Endodermal cell (in vitro differentiated cells): ENCODE results near the gene CXCL6. TPM values are rescaled to one million over a fixed set of nuclear protein-coding genes. Genes with fewer than 3 reads are reported as not detected.

Experiments
- DNase-seq: peaks from one replicate; pipeline ENCODE4 v3.0.0-alpha.2; 2017
- H3K27ac ChIP-seq: 2 replicates; pipeline ENCODE4 v1.5.1; 2013; ENCODE audit warnings: mild to moderate bottlenecking, low read depth, low read length, moderate library complexity
- H3K27me3 ChIP-seq: 2 replicates; pipeline ENCODE4 v1.6.1; 2013; ENCODE audit warnings: mild to moderate bottlenecking, low read length, moderate library complexity; ENCODE audit not compliant: insufficient read depth, control insufficient read depth, poor library complexity, severe bottlenecking
- H3K36me3 ChIP-seq: 2 replicates; pipeline ENCODE4 v1.7.0; 2013; ENCODE audit warnings: mild to moderate bottlenecking, low read length, moderate library complexity; ENCODE audit not compliant: control insufficient read depth, insufficient read depth
- H3K4me1 ChIP-seq: one replicate; pipeline ENCODE4 v1.7.0; 2013; ENCODE audit warnings: low read length; ENCODE audit not compliant: control insufficient read depth, insufficient read depth
- H3K4me3 ChIP-seq: 2 replicates; pipeline ENCODE4 v1.5.1; 2013; ENCODE audit warnings: mild to moderate bottlenecking, low read length, moderate library complexity
- H3K9ac ChIP-seq: 2 replicates; pipeline ENCODE4 v1.6.1; 2013; ENCODE audit warnings: mild to moderate bottlenecking, low read length, moderate library complexity; ENCODE audit not compliant: poor library complexity, severe bottlenecking; ENCODE audit errors: extremely low read depth
- H3K9me3 ChIP-seq: 2 replicates; pipeline ENCODE4 v1.6.1; 2013; ENCODE audit warnings: mild to moderate bottlenecking, low read length, moderate library complexity; ENCODE audit not compliant: control insufficient read depth
- H3K27ac Mint-ChIP-seq: 2 replicates; pipeline ENCODE4 v1.8.0; 2020; ENCODE audit warnings: mixed read lengths
- H3K27me3 Mint-ChIP-seq: 2 replicates; pipeline ENCODE4 v1.8.0; 2021; ENCODE audit warnings: mild to moderate bottlenecking, mixed read lengths; ENCODE audit not compliant: insufficient read depth
- H3K36me3 Mint-ChIP-seq: 2 replicates; pipeline ENCODE4 v1.8.0; 2020; ENCODE audit warnings: low read depth, mixed read lengths
- H3K4me1 Mint-ChIP-seq: 2 replicates; pipeline ENCODE4 v1.8.0; 2020; ENCODE audit warnings: mixed read lengths
- H3K4me3 Mint-ChIP-seq: 2 replicates; pipeline ENCODE4 v1.8.0; 2020; ENCODE audit warnings: mild to moderate bottlenecking, moderate library complexity, mixed read lengths
- H3K9me3 Mint-ChIP-seq: 2 replicates; pipeline ENCODE4 v1.8.0; 2020; ENCODE audit warnings: mild to moderate bottlenecking, mixed read lengths
- CTCF ChIP-seq: fragments of 200-600 bp; sonication (generic); conservative IDR thresholded peaks from 2 replicates; pipeline ENCODE4 v1.5.0; 2021; ENCODE audit warnings: antibody characterized with exemption, mild to moderate bottlenecking
- WGBS, 2 experiments: methylation state at CpG; one replicate each; pipeline versions ENCODE4 v1.1.5 to v1.1.7; 2013; ENCODE audit warnings: missing lambda C conversion rate in 2 of 2, mixed read lengths in 1 of 2; ENCODE audit not compliant: insufficient coverage in 1 of 2, insufficient read length in 1 of 2; 5-methylcytosine and 5-hydroxymethylcytosine counted together
- total RNA-seq, 2 donors: library from RNA; stranded (reverse); fragmentation: NEBNext Ultra II Directional in 1 of 2; extraction: Animal tissue kit (Norgen Biotek cat#: 25700) in 1 of 2; gene quantifications; 2 replicates in 1 of 2; 3 replicates in 1 of 2; pipeline ENCODE4 v1.2.1, GENCODE V29; 2021

CXCL6 gene
- total RNA-seq, 2 donors from 2014 or later, result 0.46 to 1.2 TPM

- Mint-ChIP-seq H3K4me3 (no peak overlapping the region), H3K27ac (no peak overlapping the region), H3K27me3 (peaks cover 17% of the 10 kb centered on the region), H3K4me1 (peaks cover 5% of the 10 kb centered on the region), H3K36me3 (no peaks in the 10 kb centered on the region), H3K9me3 (peaks cover 2% of the 10 kb centered on the region)
- H3K4me1 ChIP-seq, result no peaks in the 10 kb centered on the region
- H3K36me3 ChIP-seq, result no peaks in the 10 kb centered on the region
- no peak for TF ChIP-seq CTCF
- 82 to 96% methylated on average over 1 of the region's 1 CpG for WGBS, 2 experiments
- no peak for DNase-seq
- no peak overlapping the region for H3K27ac ChIP-seq
- no peak overlapping the region for H3K9ac ChIP-seq
- peaks cover 16% of the 10 kb centered on the region for H3K27me3 ChIP-seq
- peaks cover 3% of the 10 kb centered on the region for H3K9me3 ChIP-seq
- no peak overlapping the region for H3K4me3 ChIP-seq
Observed at GRCh38 chr4:73832651-73833237, 3.7 kb upstream of the CXCL6 start.

DNA sequence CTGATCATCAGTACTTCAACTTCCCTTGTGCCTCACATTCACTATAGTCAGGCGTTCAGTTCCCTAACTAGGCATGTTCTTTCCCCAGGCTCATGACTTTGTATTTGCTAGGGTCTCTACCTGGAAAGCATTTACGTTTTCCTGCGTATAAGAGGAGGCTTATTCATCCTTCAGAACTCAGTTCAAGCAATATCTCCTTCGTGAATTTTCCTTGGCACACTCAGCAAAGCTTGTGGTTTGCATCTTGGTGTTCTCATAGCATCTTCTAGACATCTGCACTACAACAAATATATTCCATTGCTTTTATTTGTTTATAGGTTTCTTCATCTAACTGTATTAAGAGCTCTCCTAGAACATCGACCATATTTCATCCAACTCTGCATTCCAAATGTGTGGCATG lies 2.6 kb downstream of the CXCL6 start:
- no peaks in the 10 kb centered on the region for H3K36me3 Mint-ChIP-seq
- TF ChIP-seq CTCF, result no peak
- WGBS, 2 experiments, result 88 to 96% methylated on average over 3 to 5 of the region's 5 CpGs

GRCh38 chr4:73839715-73840114 lies 3.2 kb downstream of the CXCL6 start:
- Histone ChIP-seq H3K9ac (no peak overlapping the region), H3K27me3 (peaks cover 35% of the 10 kb centered on the region), H3K36me3 (no peaks in the 10 kb centered on the region), H3K4me1 (no peaks in the 10 kb centered on the region), H3K9me3 (no peaks in the 10 kb centered on the region), H3K27ac (no peak overlapping the region), H3K4me3 (no peak overlapping the region)
- no peak overlapping the region for H3K4me3 Mint-ChIP-seq
- H3K9me3 Mint-ChIP-seq, result no peaks in the 10 kb centered on the region
- H3K27ac Mint-ChIP-seq, result no peak overlapping the region
- H3K27me3 Mint-ChIP-seq, result peaks cover 42% of the 10 kb centered on the region
- DNase-seq, result no peak
- TF ChIP-seq CTCF, result no peak
- H3K36me3 Mint-ChIP-seq, result no peaks in the 10 kb centered on the region
- 100% methylated on average over 1 of the region's 3 CpGs for WGBS, 2 experiments
- peaks cover 18% of the 10 kb centered on the region for H3K4me1 Mint-ChIP-seq

More for the DNA sequence above, 2.6 kb downstream of the CXCL6 start:
- no peak overlapping the region for H3K27ac Mint-ChIP-seq
- Histone ChIP-seq H3K9ac (no peak overlapping the region), H3K27ac (no peak overlapping the region), H3K4me1 (no peaks in the 10 kb centered on the region), H3K9me3 (no peaks in the 10 kb centered on the region), H3K36me3 (no peaks in the 10 kb centered on the region), H3K27me3 (peaks cover 35% of the 10 kb centered on the region), H3K4me3 (no peak overlapping the region)
- no peak overlapping the region for H3K4me3 Mint-ChIP-seq
- DNase-seq, result no peak
- H3K4me1 Mint-ChIP-seq, result peaks cover 12% of the 10 kb centered on the region
- H3K27me3 Mint-ChIP-seq, result peaks cover 42% of the 10 kb centered on the region
- H3K9me3 Mint-ChIP-seq, result no peaks in the 10 kb centered on the region
